Body of pancreas (tissue), 4 donors: ENCODE measurements around the gene PLPP3.

Source experiments
- CTCF ChIP-seq, 7 experiments: fragments of 450-650 bp in 4 of 7; fragments of 200-600 bp in 3 of 7; sonication (generic) in 3 of 7; IDR thresholded peaks; one replicate each; pipeline ENCODE4 v1.5.1; 2016 to 2019; ENCODE audit warnings: antibody characterized with exemption in 7 of 7
- POLR2A ChIP-seq, 3 donors: fragments of 450-650 bp; IDR thresholded peaks; one replicate each; pipeline ENCODE4 v1.6.1; 2016; ENCODE audit warnings: antibody characterized with exemption in 3 of 3, mild to moderate bottlenecking in 2 of 3

- TF ChIP-seq POLR2A (IDR thresholded peaks at IDR 0.05): peak in 2 of 3 donors; percentile 60 to 71
- TF ChIP-seq CTCF (IDR thresholded peaks at IDR 0.05): no peak
Measured at GRCh38 chr1:56477164-56478111, 101.9 kb downstream of the PLPP3 start.
